ENCODE measurements around the gene TOMM7. TPM values are rescaled to one million over a fixed set of nuclear protein-coding genes. Genes with fewer than 3 reads are reported as not detected.

The TOMM7 gene
- total RNA-seq, 1 experiment from 2014 or later = 588 TPM

- Histone ChIP-seq H3K27ac (no peak overlapping the region), H2AFZ (no peak overlapping the region), H4K20me1 (ENCODE audit: insufficient read depth) (no peaks in the 10 kb centered on the region), H3K4me3 (no peak overlapping the region), H3K36me3 (ENCODE audit: low read depth) (no peaks in the 10 kb centered on the region), H3K79me2 (ENCODE audit: low read depth) (no peaks in the 10 kb centered on the region), H3K4me1 (replicated peaks; ENCODE audit: insufficient read depth) (no peaks in the 10 kb centered on the region), H3K9me2 (ENCODE audit: insufficient read depth) (no peaks in the 10 kb centered on the region), H3K4me2 (no peak overlapping the region), H3F3A (ENCODE audit: insufficient read depth, low read depth) (0 out of 2 replicates have a peak, but pooled peaks cover 3% of the 10 kb centered on the region), H3K27me3 (ENCODE audit: insufficient read depth, low read depth) (no peaks in the 10 kb centered on the region), H3K9me3 (ENCODE audit: insufficient read depth, low read depth) (no peaks in the 10 kb centered on the region)
- TF ChIP-seq, protein P1, sequence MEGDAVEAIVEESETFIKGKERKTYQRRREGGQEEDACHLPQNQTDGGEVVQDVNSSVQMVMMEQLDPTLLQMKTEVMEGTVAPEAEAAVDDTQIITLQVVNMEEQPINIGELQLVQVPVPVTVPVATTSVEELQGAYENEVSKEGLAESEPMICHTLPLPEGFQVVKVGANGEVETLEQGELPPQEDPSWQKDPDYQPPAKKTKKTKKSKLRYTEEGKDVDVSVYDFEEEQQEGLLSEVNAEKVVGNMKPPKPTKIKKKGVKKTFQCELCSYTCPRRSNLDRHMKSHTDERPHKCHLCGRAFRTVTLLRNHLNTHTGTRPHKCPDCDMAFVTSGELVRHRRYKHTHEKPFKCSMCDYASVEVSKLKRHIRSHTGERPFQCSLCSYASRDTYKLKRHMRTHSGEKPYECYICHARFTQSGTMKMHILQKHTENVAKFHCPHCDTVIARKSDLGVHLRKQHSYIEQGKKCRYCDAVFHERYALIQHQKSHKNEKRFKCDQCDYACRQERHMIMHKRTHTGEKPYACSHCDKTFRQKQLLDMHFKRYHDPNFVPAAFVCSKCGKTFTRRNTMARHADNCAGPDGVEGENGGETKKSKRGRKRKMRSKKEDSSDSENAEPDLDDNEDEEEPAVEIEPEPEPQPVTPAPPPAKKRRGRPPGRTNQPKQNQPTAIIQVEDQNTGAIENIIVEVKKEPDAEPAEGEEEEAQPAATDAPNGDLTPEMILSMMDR (conservative IDR thresholded peaks at IDR 0.05) = no peak
- TF ChIP-seq EZH2 (IDR thresholded peaks at IDR 0.05; ENCODE audit: low read depth) = no peak
- intact Hi-C loops (cut with micrococcal nuclease; ENCODE audit: unreplicated experiment) = no loop called here
- CTCF ChIA-PET = interaction anchor here (0.7 kb wide), 1 partner anchor 46 kb away, joined by 3 read pairs; no protein-coding TSS in a partner anchor
- DNase-seq = no peak
- POLR2A ChIA-PET (ENCODE audit: unreplicated experiment) = no interaction called here
- BruUV-seq (replicated peaks) = no TSS peak
Measured at GRCh38 chr7:22868509-22868908, 45.9 kb upstream of the TOMM7 start.

- H3K9me3 ChIP-seq (ENCODE audit: insufficient read depth, low read depth) = no peaks in the 10 kb centered on the region
- no TSS peak for BruUV-seq (replicated peaks)
- no peaks in the 10 kb centered on the region for H4K20me1 ChIP-seq (ENCODE audit: insufficient read depth)
- no peaks in the 10 kb centered on the region for H3K36me3 ChIP-seq (ENCODE audit: low read depth)
- H3K79me2 ChIP-seq (ENCODE audit: low read depth) = no peaks in the 10 kb centered on the region
- H3K27ac ChIP-seq = no peak overlapping the region
- no peaks in the 10 kb centered on the region for H3K9me2 ChIP-seq (ENCODE audit: insufficient read depth)
- no peaks in the 10 kb centered on the region for H3K27me3 ChIP-seq (ENCODE audit: insufficient read depth, low read depth)
- no peak overlapping the region for H3K4me3 ChIP-seq
- H2AFZ ChIP-seq = no peak overlapping the region
- intact Hi-C loops (cut with micrococcal nuclease; ENCODE audit: unreplicated experiment) = no loop called here
- H3K4me2 ChIP-seq = no peak overlapping the region
- ChIA-PET CTCF (no interaction called here), POLR2A (ENCODE audit: unreplicated experiment) (interaction anchor here (0.5 kb wide), 1 partner anchor 9 kb away, joined by 4 read pairs; no protein-coding TSS in a partner anchor)
- no peak for DNase-seq
- H3K4me1 ChIP-seq (replicated peaks; ENCODE audit: insufficient read depth) = no peaks in the 10 kb centered on the region
- TF ChIP-seq, protein P1 (conservative IDR thresholded peaks at IDR 0.05) = no peak
- TF ChIP-seq EZH2 (IDR thresholded peaks at IDR 0.05; ENCODE audit: low read depth) = no peak
- 0 out of 2 replicates have a peak, but pooled peaks cover 3% of the 10 kb centered on the region for H3F3A ChIP-seq (ENCODE audit: insufficient read depth, low read depth)
Measured at GRCh38 chr7:22867589-22867988, 44.9 kb upstream of the TOMM7 start.

DNA sequence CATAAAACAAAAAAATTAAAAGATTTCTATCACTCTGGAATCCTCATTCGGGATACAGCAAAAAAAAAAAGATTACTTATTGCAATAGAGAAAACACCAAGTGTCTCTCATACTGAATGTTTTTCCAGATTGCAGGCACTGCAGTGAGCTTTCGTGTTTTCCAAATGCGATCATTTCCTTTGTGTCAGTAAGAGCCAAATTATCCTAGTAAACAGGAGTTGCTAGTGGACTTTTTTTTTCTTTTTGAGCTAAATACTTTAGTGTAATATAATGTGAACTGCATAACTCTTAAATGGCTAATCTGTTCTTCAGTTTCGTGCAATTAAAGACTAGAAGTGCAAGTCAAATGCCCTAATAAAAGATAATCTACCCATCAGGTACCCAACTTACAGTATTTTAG, 44.4 kb upstream of the TOMM7 start:
- no peaks in the 10 kb centered on the region for H3K9me2 ChIP-seq (ENCODE audit: insufficient read depth)
- BruUV-seq (replicated peaks) = no TSS peak
- H3K27me3 ChIP-seq (ENCODE audit: insufficient read depth, low read depth) = no peaks in the 10 kb centered on the region
- H3K79me2 ChIP-seq (ENCODE audit: low read depth) = no peaks in the 10 kb centered on the region
- no peak overlapping the region for H3K4me3 ChIP-seq
- no peak for DNase-seq
- POLR2A ChIA-PET (ENCODE audit: unreplicated experiment) = interaction anchor here (0.5 kb wide), 1 partner anchor 10 kb away, joined by 4 read pairs; no protein-coding TSS in a partner anchor
- intact Hi-C loops (cut with micrococcal nuclease; ENCODE audit: unreplicated experiment) = no loop called here
- no peak for TF ChIP-seq EZH2 (IDR thresholded peaks at IDR 0.05; ENCODE audit: low read depth)
- TF ChIP-seq, protein P1 (conservative IDR thresholded peaks at IDR 0.05) = no peak
- no peak overlapping the region for H2AFZ ChIP-seq
- no peaks in the 10 kb centered on the region for H3K9me3 ChIP-seq (ENCODE audit: insufficient read depth, low read depth)
- no peak overlapping the region for H3K4me2 ChIP-seq
- H3K27ac ChIP-seq = no peak overlapping the region
- no peaks in the 10 kb centered on the region for H4K20me1 ChIP-seq (ENCODE audit: insufficient read depth)
- CTCF ChIA-PET = no interaction called here
- no peaks in the 10 kb centered on the region for H3K36me3 ChIP-seq (ENCODE audit: low read depth)
- 0 out of 2 replicates have a peak, but pooled peaks cover 3% of the 10 kb centered on the region for H3F3A ChIP-seq (ENCODE audit: insufficient read depth, low read depth)
- H3K4me1 ChIP-seq (replicated peaks; ENCODE audit: insufficient read depth) = no peaks in the 10 kb centered on the region

All from PC-9 (cell line).